ENCODE data around the gene TMED6.

TMED6 gene

GRCh38 chr16:69393898-69394849 is 42.6 kb upstream of the TMED6 start:
- H3K27ac ChIP-seq = no peak overlapping the region
- no peaks in the 10 kb centered on the region for H3K36me3 ChIP-seq
- no peak for DNase-seq
- H3K4me3 ChIP-seq (ENCODE audit: low read depth, low read length) = no peak overlapping the region
- no peaks in the 10 kb centered on the region for H3K27me3 ChIP-seq (ENCODE audit: insufficient read depth, low read depth, severe bottlenecking)
- H3K9me3 ChIP-seq (ENCODE audit: severe bottlenecking) = no peaks in the 10 kb centered on the region
- TF ChIP-seq, protein P1, sequence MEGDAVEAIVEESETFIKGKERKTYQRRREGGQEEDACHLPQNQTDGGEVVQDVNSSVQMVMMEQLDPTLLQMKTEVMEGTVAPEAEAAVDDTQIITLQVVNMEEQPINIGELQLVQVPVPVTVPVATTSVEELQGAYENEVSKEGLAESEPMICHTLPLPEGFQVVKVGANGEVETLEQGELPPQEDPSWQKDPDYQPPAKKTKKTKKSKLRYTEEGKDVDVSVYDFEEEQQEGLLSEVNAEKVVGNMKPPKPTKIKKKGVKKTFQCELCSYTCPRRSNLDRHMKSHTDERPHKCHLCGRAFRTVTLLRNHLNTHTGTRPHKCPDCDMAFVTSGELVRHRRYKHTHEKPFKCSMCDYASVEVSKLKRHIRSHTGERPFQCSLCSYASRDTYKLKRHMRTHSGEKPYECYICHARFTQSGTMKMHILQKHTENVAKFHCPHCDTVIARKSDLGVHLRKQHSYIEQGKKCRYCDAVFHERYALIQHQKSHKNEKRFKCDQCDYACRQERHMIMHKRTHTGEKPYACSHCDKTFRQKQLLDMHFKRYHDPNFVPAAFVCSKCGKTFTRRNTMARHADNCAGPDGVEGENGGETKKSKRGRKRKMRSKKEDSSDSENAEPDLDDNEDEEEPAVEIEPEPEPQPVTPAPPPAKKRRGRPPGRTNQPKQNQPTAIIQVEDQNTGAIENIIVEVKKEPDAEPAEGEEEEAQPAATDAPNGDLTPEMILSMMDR (IDR thresholded peaks at IDR 0.05; ENCODE audit: low read depth, low read length) = no peak

- DNase-seq = no peak
- Histone ChIP-seq H3K27ac (no peak overlapping the region), H3K9me3 (ENCODE audit: severe bottlenecking) (no peaks in the 10 kb centered on the region), H3K36me3 (peaks cover 29% of the 10 kb centered on the region), H3K4me3 (ENCODE audit: low read depth, low read length) (no peak overlapping the region), H3K27me3 (ENCODE audit: insufficient read depth, low read depth, severe bottlenecking) (no peaks in the 10 kb centered on the region)
- TF ChIP-seq, protein P1 (IDR thresholded peaks at IDR 0.05; ENCODE audit: low read depth, low read length) = no peak
Observed at GRCh38 chr16:69386596-69386995, 35.0 kb upstream of the TMED6 start.

DNA sequence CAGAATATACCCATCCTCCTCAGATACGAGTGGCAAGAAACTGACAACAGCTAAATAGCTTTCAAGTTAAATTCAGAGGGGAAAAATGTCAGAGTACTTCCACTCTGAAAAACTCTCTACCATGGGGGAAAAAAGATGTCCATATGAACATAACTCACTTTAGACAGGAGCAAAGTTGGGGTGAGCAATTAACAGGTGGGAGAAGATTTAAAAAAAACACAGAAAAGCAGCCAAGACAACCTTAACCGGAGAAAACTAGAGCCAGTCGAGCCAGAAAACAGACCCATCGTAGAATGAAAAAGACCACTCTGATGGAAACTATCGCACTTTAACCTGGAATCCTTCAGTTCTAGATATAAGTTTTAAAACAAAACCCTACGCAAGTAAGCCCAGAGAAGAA is 33.4 kb upstream of the TMED6 start:
- H3K4me3 ChIP-seq (ENCODE audit: low read depth, low read length) = peak overlapping the region; percentile 87
- H3K36me3 ChIP-seq = peaks cover 39% of the 10 kb centered on the region
- H3K27ac ChIP-seq = peak overlapping the region; percentile 66
- no peaks in the 10 kb centered on the region for H3K9me3 ChIP-seq (ENCODE audit: severe bottlenecking)
- no peaks in the 10 kb centered on the region for H3K27me3 ChIP-seq (ENCODE audit: insufficient read depth, low read depth, severe bottlenecking)
- no peak for DNase-seq
- TF ChIP-seq, protein P1 (IDR thresholded peaks at IDR 0.05; ENCODE audit: low read depth, low read length) = no peak

DNA sequence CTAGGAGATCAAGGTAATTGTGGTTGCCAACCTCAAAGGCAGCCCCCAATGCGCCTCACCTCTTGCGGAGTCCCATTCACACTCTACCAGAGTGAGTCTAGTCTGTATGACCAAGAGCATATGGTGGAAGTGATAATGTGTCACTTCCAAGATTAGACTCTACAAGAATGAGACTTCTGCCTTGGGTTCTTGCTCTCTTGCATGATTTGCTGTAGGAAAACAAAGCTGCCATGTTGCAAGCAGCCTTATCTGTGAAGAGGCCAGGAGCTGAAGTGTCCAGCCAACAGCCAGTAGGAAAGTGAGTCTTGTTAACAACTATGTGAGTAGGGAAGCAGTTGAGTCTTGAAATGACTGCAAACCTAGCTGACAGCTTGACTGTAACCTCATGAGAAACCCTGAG is 30.8 kb upstream of the TMED6 start:
- no peaks in the 10 kb centered on the region for H3K9me3 ChIP-seq (ENCODE audit: severe bottlenecking)
- TF ChIP-seq, protein P1 (IDR thresholded peaks at IDR 0.05; ENCODE audit: low read depth, low read length) = no peak
- H3K27ac ChIP-seq = no peak overlapping the region
- H3K36me3 ChIP-seq = peaks cover 58% of the 10 kb centered on the region
- no peak for DNase-seq
- no peaks in the 10 kb centered on the region for H3K27me3 ChIP-seq (ENCODE audit: insufficient read depth, low read depth, severe bottlenecking)
- no peak overlapping the region for H3K4me3 ChIP-seq (ENCODE audit: low read depth, low read length)

DNA sequence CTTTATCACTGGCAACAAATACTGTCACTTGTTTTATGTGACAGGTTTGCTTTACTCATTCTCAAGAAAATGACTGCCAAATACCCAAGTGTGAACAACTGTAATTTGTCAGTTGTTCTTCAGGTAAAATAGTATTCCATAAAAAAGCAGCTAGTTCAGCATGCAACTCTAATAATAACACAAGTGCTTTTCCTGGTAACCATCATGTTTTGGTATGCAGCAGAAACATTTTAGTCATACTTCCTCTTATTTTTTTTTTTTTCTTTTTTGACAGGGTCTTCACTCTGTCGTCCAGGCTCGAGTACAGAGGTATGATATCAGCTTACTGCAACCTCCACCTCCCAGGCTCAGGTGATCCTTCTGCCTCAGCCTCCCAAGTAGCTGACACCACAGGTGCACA is 29.6 kb upstream of the TMED6 start:
- DNase-seq = no peak
- TF ChIP-seq, protein P1 (IDR thresholded peaks at IDR 0.05; ENCODE audit: low read depth, low read length) = no peak
- no peak overlapping the region for H3K27ac ChIP-seq
- peaks cover 60% of the 10 kb centered on the region for H3K36me3 ChIP-seq
- H3K27me3 ChIP-seq (ENCODE audit: insufficient read depth, low read depth, severe bottlenecking) = no peaks in the 10 kb centered on the region
- no peak overlapping the region for H3K4me3 ChIP-seq (ENCODE audit: low read depth, low read length)
- no peaks in the 10 kb centered on the region for H3K9me3 ChIP-seq (ENCODE audit: severe bottlenecking)

Measured in WERI-Rb-1 (cell line).